K562 (cell line): ENCODE results near the gene HIVEP1. TPM values are rescaled to one million over a fixed set of nuclear protein-coding genes. Genes with fewer than 3 reads are reported as not detected.

Source experiments
- CBX5 ChIP-seq: IDR thresholded peaks from 2 replicates; pipeline ENCODE4 v1.6.1; 2014; ENCODE audit warnings: low read depth, borderline replicate concordance
- CREB3L1 ChIP-seq: fragments of 450-650 bp; IDR thresholded peaks from 2 replicates; pipeline ENCODE4 v1.6.1; 2014; ENCODE audit warnings: low read depth, mild to moderate bottlenecking, moderate library complexity, borderline replicate concordance
- FOXK1 ChIP-seq: sonication (generic); formaldehyde crosslinking; IDR thresholded peaks from 2 replicates; pipeline ENCODE4 v1.8.0; 2022; ENCODE audit warnings: missing genetic modification reagents, mild to moderate bottlenecking, borderline replicate concordance
- HIVEP1 ChIP-seq: fragments of 250-450 bp; sonication (Bioruptor Pico); IDR thresholded peaks from 2 replicates; pipeline ENCODE4 v1.4.0; 2020; ENCODE audit warnings: mild to moderate bottlenecking
- IRF1 ChIP-seq: sonication (generic); formaldehyde crosslinking; IDR thresholded peaks from 2 replicates; pipeline ENCODE4 v1.8.0; 2022; ENCODE audit warnings: missing genetic modification reagents, mild to moderate bottlenecking, borderline replicate concordance
- MYBL2 ChIP-seq, 2 experiments: fragments of 450-650 bp in 1 of 2; sonication (generic) in 1 of 2; formaldehyde crosslinking in 1 of 2; IDR thresholded peaks; 2 replicates each; pipeline versions ENCODE4 v1.6.1 to v1.8.1; 2017 to 2022; ENCODE audit warnings: borderline replicate concordance in 1 of 2, inconsistent platforms in 1 of 2, low read depth in 1 of 2, mild to moderate bottlenecking in 1 of 2, missing genetic modification reagents in 1 of 2, moderate library complexity in 1 of 2
- NFRKB ChIP-seq: fragments of 450-650 bp; IDR thresholded peaks from 2 replicates; pipeline ENCODE4 v1.6.1; 2016; ENCODE audit warnings: low read depth
- NKRF ChIP-seq: fragments of 450-650 bp; IDR thresholded peaks from 2 replicates; pipeline ENCODE4 v1.6.1; 2016; ENCODE audit warnings: borderline replicate concordance
- PHF21A ChIP-seq: fragments of 450-650 bp; IDR thresholded peaks from 2 replicates; pipeline ENCODE4 v1.6.1; 2017; ENCODE audit warnings: low read depth, borderline replicate concordance
- PRMT5 ChIP-seq: sonication (generic); formaldehyde crosslinking; IDR thresholded peaks from 2 replicates; pipeline ENCODE4 v1.5.0; 2020; ENCODE audit warnings: missing genetic modification reagents
- SRSF3 ChIP-seq: fragments of 200-400 bp; formaldehyde crosslinking; IDR thresholded peaks from 2 replicates; pipeline ENCODE4 v1.6.1; 2016; ENCODE audit warnings: mild to moderate bottlenecking, low read length, moderate library complexity; ENCODE audit not compliant: insufficient read depth
- TCF3 ChIP-seq: sonication (generic); formaldehyde crosslinking; IDR thresholded peaks from 2 replicates; pipeline ENCODE4 v1.4.0; 2020; ENCODE audit warnings: mild to moderate bottlenecking, missing genetic modification reagents
- XRCC3 ChIP-seq: fragments of 450-650 bp; IDR thresholded peaks from 2 replicates; pipeline ENCODE4 v1.6.1; 2017; ENCODE audit warnings: mild to moderate bottlenecking, moderate library complexity
- ZNF174 ChIP-seq: fragments of 250-450 bp; sonication (Bioruptor Pico); IDR thresholded peaks from 2 replicates; pipeline ENCODE4 v1.4.0; 2020; ENCODE audit warnings: mild to moderate bottlenecking
- ZNF644 ChIP-seq: fragments of 200-800 bp; sonication (Bioruptor generic); IDR thresholded peaks from 2 replicates; pipeline ENCODE4 v1.6.1; 2016; ENCODE audit warnings: low read depth, missing genetic modification characterization, missing compliant biosample characterization
- polyA plus RNA-seq, 8 experiments: library from polyadenylated mRNA; depleted of rRNA in 4 of 8; stranded (reverse) in 5 of 8; unstranded in 3 of 8; fragments of >200 nt; fragmentation: Nextera tagmentation in 2 of 8; fragmentation: Illumina TruSeq in 1 of 8; extraction: Ambion mirVana in 2 of 8; extraction: Trizol in 1 of 8; gene quantifications; 2 replicates each; pipeline versions ENCODE4 v1.2.1 to v1.2.3, GENCODE V29; 2011 to 2014; ENCODE audit warnings: inconsistent platforms in 1 of 8, missing spikeins in 1 of 8
- total RNA-seq, 7 experiments: library from RNA; depleted of rRNA in 6 of 7; stranded (reverse); fragments of >200 nt in 6 of 7; fragmentation: Illumina TruSeq in 2 of 7; extraction: Trizol in 2 of 7; gene quantifications; 2 replicates each; pipeline versions ENCODE4 v1.2.1 to v1.2.3, GENCODE V29; 2011 to 2021; ENCODE audit warnings: low replicate concordance in 1 of 7
- TF ChIP-seq, protein P1 (sequence below): fragments of 450-650 bp; IDR thresholded peaks from 2 replicates; pipeline ENCODE4 v1.6.1; 2018; ENCODE audit not compliant: partially characterized antibody
- TF ChIP-seq, protein P2 (sequence below), 3 experiments: IDR thresholded peaks in 2 of 3; conservative IDR thresholded peaks in 1 of 3; 2 replicates each; pipeline ENCODE4 v1.5.1; 2011 to 2012; ENCODE audit warnings: low read length in 3 of 3, mild to moderate bottlenecking in 3 of 3, control low read depth in 2 of 3, improper control_type of control experiment in 1 of 3, inconsistent platforms in 1 of 3, low read depth in 1 of 3, mixed read lengths in 1 of 3, moderate library complexity in 1 of 3; ENCODE audit not compliant: insufficient read depth in 2 of 3

The HIVEP1 gene
- total and polyA plus RNA-seq, 9 of the 15 experiments (the other 6 are each of a cell fraction or from before 2014, with no cell fraction given), result 6.0 to 33.3 (median 21.7) TPM

GRCh38 chr6:12010635-12011275 lies 1.4 kb upstream of the HIVEP1 start (continued):
- TF ChIP-seq, protein P1, sequence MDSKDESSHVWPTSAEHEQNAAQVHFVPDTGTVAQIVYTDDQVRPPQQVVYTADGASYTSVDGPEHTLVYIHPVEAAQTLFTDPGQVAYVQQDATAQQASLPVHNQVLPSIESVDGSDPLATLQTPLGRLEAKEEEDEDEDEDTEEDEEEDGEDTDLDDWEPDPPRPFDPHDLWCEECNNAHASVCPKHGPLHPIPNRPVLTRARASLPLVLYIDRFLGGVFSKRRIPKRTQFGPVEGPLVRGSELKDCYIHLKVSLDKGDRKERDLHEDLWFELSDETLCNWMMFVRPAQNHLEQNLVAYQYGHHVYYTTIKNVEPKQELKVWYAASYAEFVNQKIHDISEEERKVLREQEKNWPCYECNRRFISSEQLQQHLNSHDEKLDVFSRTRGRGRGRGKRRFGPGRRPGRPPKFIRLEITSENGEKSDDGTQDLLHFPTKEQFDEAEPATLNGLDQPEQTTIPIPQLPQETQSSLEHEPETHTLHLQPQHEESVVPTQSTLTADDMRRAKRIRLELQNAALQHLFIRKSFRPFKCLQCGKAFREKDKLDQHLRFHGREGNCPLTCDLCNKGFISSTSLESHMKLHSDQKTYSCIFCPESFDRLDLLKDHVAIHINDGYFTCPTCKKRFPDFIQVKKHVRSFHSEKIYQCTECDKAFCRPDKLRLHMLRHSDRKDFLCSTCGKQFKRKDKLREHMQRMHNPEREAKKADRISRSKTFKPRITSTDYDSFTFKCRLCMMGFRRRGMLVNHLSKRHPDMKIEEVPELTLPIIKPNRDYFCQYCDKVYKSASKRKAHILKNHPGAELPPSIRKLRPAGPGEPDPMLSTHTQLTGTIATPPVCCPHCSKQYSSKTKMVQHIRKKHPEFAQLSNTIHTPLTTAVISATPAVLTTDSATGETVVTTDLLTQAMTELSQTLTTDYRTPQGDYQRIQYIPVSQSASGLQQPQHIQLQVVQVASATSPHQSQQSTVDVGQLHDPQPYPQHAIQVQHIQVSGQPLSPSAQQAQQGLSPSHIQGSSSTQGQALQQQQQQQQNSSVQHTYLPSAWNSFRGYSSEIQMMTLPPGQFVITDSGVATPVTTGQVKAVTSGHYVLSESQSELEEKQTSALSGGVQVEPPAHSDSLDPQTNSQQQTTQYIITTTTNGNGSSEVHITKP, result peak; percentile 83
- TF ChIP-seq MYBL2 (IDR thresholded peaks at IDR 0.05; ENCODE audit: low read depth) (no peak), MYBL2 (CRISPR knock-in tag; IDR thresholded peaks at IDR 0.05; ENCODE audit: borderline replicate concordance) (no peak), NFRKB (peak; percentile 97), SRSF3 (no peak), ZNF644 (tag) (no peak; the same call in 1 of the 2 replicates), IRF1 (CRISPR knock-in tag) (no peak), ZNF174 (CRISPR knock-in tag) (no peak), FOXK1 (CRISPR knock-in tag) (0 out of 2 replicates have a peak, but pooled peaks have one; percentile 43), XRCC3 (no peak), TCF3 (CRISPR knock-in tag) (no peak; the same call in 1 of the 2 replicates), CREB3L1 (0 out of 2 replicates have a peak, but pooled peaks have one; percentile 22), CBX5 (no peak), HIVEP1 (CRISPR knock-in tag) (no peak), PRMT5 (CRISPR knock-in tag) (no peak), NKRF (0 out of 2 replicates have a peak, but pooled peaks have one; percentile 56), PHF21A (no peak)
- TF ChIP-seq, protein P2, sequence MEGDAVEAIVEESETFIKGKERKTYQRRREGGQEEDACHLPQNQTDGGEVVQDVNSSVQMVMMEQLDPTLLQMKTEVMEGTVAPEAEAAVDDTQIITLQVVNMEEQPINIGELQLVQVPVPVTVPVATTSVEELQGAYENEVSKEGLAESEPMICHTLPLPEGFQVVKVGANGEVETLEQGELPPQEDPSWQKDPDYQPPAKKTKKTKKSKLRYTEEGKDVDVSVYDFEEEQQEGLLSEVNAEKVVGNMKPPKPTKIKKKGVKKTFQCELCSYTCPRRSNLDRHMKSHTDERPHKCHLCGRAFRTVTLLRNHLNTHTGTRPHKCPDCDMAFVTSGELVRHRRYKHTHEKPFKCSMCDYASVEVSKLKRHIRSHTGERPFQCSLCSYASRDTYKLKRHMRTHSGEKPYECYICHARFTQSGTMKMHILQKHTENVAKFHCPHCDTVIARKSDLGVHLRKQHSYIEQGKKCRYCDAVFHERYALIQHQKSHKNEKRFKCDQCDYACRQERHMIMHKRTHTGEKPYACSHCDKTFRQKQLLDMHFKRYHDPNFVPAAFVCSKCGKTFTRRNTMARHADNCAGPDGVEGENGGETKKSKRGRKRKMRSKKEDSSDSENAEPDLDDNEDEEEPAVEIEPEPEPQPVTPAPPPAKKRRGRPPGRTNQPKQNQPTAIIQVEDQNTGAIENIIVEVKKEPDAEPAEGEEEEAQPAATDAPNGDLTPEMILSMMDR (IDR thresholded peaks at IDR 0.05 in 2 of 3, conservative IDR thresholded peaks at IDR 0.05 in 1 of 3; ENCODE audit: insufficient read depth in 2 of 3, low read depth in 1 of 3, low read length in 3 of 3), result 0 out of 6 replicates have a peak, but pooled peaks of 1 of the 3 experiments have one; percentile 1
